ENCODE data around the gene ST3GAL3. TPM values are rescaled to one million over a fixed set of nuclear protein-coding genes. Genes with fewer than 3 reads are reported as not detected.

The ST3GAL3 gene
- total and polyA plus RNA-seq, 2 experiments from 2014 or later, result 4.5 to 7.0 TPM

- no peak for ATAC-seq
- Histone ChIP-seq H3K27me3 (ENCODE audit: insufficient read depth) (no peaks in the 10 kb centered on the region), H3K4me3 (no peak overlapping the region), H3K27ac (ENCODE audit: low read depth) (peak overlapping the region; percentile 96), H3K79me2 (replicated peaks; ENCODE audit: insufficient read depth) (no peaks in the 10 kb centered on the region), H2AFZ (no peak overlapping the region), H3F3A (replicated peaks; ENCODE audit: low read depth) (peaks cover 7% of the 10 kb centered on the region; the same call in 1 of the 2 replicates), H3K4me2 (no peak overlapping the region), H4K20me1 (replicated peaks; ENCODE audit: insufficient read depth) (no peaks in the 10 kb centered on the region), H3K9me2 (ENCODE audit: insufficient read depth) (no peaks in the 10 kb centered on the region), H3K4me1 (ENCODE audit: insufficient read depth) (peaks cover 54% of the 10 kb centered on the region), H3K36me3 (ENCODE audit: insufficient read depth) (no peaks in the 10 kb centered on the region)
- DNase-seq (ENCODE audit: low spot score), result no peak
- H3K9me3 Mint-ChIP-seq, result no peaks in the 10 kb centered on the region
- TF ChIP-seq NANOG (IDR thresholded peaks at IDR 0.05; ENCODE audit: borderline replicate concordance) (no peak), EZH2 (IDR thresholded peaks at IDR 0.05; ENCODE audit: low read depth, unreplicated experiment) (no peak), REST (IDR thresholded peaks at IDR 0.05; ENCODE audit: unreplicated experiment) (no peak), CTCF (conservative IDR thresholded peaks at IDR 0.05; ENCODE audit: low read depth in 2 of 2) (no peak), EZH2phosphoT487 (IDR thresholded peaks at IDR 0.05; ENCODE audit: unreplicated experiment) (no peak), POLR2AphosphoS5 (IDR thresholded peaks at IDR 0.05; ENCODE audit: low read depth) (no peak)
- peaks cover 35% of the 10 kb centered on the region for H3K4me1 Mint-ChIP-seq
- H3K36me3 Mint-ChIP-seq (ENCODE audit: low read depth), result no peaks in the 10 kb centered on the region
- no peak overlapping the region for H3K27ac Mint-ChIP-seq
- no peak overlapping the region for H3K4me3 Mint-ChIP-seq
- peaks cover 2% of the 10 kb centered on the region for H3K27me3 Mint-ChIP-seq (ENCODE audit: insufficient read depth, low read depth, poor library complexity)
Observed at GRCh38 chr1:43768168-43768567, 60.8 kb downstream of the ST3GAL3 start.

- ATAC-seq, result no peak
- H4K20me1 ChIP-seq (replicated peaks; ENCODE audit: insufficient read depth), result no peaks in the 10 kb centered on the region
Observed at GRCh38 chr1:43769350-43769908, 62.1 kb downstream of the ST3GAL3 start.

More at GRCh38 chr1:43769350-43769908, 62.1 kb downstream of the ST3GAL3 start:
- Histone ChIP-seq H3F3A (replicated peaks; ENCODE audit: low read depth) (peaks cover 7% of the 10 kb centered on the region; the same call in 1 of the 2 replicates), H3K27me3 (ENCODE audit: insufficient read depth) (no peaks in the 10 kb centered on the region), H3K4me3 (no peak overlapping the region), H3K4me1 (ENCODE audit: insufficient read depth) (peaks cover 45% of the 10 kb centered on the region), H3K4me2 (peak overlapping the region; percentile 11; the same call in 1 of the 2 replicates), H3K79me2 (replicated peaks; ENCODE audit: insufficient read depth) (no peaks in the 10 kb centered on the region), H3K27ac (ENCODE audit: low read depth) (no peak overlapping the region; the same call in 1 of the 2 replicates), H3K36me3 (ENCODE audit: insufficient read depth) (no peaks in the 10 kb centered on the region), H3K9me2 (ENCODE audit: insufficient read depth) (no peaks in the 10 kb centered on the region), H2AFZ (no peak overlapping the region)
- DNase-seq (ENCODE audit: low spot score), result no peak
- no peak for TF ChIP-seq ZNF114 (CRISPR knock-in tag; IDR thresholded peaks at IDR 0.05)
- TF ChIP-seq ZNF462 (CRISPR knock-in tag; IDR thresholded peaks at IDR 0.05), result no peak
- no peaks in the 10 kb centered on the region for H3K9me3 Mint-ChIP-seq
- no peak overlapping the region for H3K4me3 Mint-ChIP-seq
- H3K4me1 Mint-ChIP-seq, result peaks cover 24% of the 10 kb centered on the region
- H3K36me3 Mint-ChIP-seq (ENCODE audit: low read depth), result no peaks in the 10 kb centered on the region
- H3K27me3 Mint-ChIP-seq (ENCODE audit: insufficient read depth, low read depth, poor library complexity), result peaks cover 2% of the 10 kb centered on the region
- peak overlapping the region; percentile 35; the same call in 1 of the 2 replicates for H3K27ac Mint-ChIP-seq

Measured in GM23338 (cell line).